ENCODE results near the gene RAPGEF3.
A peak's percentile ranks its signal among the peaks of the same experiment; 100 is the strongest.

Gene RAPGEF3

DNA sequence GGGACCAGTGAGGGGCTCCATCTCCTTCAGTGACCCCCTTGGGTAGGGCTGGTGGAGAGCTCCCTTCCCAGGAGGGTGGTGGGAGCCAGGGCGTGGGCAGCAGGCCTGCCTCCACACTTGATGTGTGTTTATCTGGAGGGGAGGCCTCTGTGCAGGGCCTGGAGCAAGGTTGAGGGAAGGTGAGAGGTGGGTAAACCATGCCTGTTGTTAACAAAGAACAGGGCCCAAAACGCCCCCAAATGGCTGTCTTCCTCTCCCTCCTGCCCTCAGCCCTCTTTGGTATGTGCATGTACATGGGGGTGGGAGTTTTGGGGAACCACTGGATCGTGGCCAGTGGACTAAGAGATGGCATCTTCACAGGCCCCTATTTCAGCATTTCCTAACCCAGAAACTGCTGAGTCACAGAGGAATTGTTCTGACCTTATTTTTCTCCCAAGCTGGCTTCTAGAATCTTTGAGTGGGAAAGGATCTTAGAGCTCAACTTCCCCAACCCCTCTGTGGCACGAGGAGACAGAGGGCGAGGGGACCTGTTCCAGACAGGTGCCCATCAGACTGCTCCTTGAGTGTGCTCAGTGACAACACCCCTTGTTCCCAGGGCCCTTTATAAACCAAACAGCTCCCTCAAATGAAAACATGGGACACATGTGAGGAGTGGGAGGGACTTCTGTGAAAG is 17.9 kb upstream of the RAPGEF3 start:
- no peak for DNase-seq (ENCODE audit: low read depth)

GRCh38 chr12:47775100-47775911 is 16.6 kb upstream of the RAPGEF3 start:
- no peak for DNase-seq (ENCODE audit: low read depth)

DNA sequence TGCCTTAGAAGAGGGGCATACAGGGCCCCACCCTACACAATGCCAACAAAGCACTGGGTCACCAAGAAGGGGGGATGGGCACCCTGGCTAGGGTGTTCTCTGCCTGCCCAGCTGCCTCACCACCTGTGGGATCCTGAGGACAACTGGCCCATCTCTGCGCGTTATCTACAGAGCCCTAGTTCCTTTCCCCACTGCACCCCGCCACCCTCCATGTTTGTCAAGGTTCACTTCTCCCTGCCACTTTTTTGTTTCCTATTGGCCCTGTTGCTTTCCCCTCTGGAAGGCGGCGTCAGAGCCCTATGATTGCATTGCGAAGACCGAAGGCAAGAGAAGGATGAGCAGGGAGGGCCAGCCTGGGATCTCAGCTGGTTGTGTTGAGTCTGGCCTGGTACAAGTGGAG is 16.0 kb upstream of the RAPGEF3 start:
- no peak for DNase-seq (ENCODE audit: low read depth)

GRCh38 chr12:47773858-47774580 is 15.3 kb upstream of the RAPGEF3 start:
- no peak for DNase-seq (ENCODE audit: low read depth)

DNA sequence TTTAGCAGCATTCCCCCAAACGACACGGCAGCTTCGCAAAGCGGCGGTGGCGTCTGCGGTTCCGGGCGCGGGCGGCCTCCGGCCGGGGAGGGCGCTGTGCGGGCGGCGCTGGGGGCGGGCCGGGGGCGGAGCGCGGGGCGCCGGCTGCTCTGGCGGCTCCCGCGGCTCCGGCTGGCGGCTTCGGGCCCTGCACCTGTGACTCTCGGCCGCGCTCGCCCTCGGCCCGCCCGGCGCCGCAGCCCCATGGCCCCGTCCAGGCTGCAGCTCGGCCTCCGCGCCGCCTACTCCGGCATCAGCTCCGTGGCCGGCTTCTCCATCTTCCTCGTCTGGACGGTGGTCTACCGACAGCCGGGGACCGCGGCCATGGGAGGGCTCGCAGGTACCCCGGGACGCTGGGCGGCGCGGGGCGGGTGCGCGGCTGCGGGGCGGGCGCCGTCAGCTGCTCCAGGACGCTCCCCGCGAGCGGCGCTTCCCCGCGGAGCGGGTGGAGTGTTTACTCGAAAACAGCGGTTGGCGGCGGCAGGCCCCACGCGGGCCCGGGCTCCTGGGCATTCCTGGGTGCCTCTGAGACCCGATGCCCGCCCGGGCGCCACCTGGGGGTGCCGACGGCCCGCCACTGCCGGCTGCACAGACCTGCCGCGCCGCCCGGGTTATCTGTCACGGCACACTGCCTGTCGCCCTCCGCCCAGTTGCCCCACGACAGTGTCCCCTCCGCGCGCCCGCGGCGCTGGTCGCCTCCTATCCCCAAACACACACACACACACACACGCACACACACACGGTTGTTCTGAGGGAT is 14.6 kb upstream of the RAPGEF3 start, which contains the start of gene SLC48A1:
SLC48A1 (plus strand) TSS at position 177 of the 796 bp plus-strand sequence; CDS start at position 244, 67 bp downstream.
- peak; percentile 69 for DNase-seq (ENCODE audit: low read depth)

DNA sequence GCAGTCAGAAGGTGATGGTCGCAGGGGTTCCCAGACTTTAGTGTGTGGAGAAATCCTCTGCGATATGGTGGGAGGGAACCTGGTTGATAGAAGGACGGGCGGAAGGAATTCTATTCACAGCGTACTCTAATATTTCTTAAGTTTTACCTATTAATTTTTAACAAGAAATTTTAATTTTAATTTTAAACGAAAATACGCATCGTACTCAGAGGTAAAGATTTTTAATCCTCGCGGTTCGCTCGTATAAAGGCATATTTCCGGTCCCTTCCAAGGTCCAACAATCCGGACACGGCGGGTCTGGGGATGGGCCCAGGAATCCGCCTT is 14.0 kb upstream of the RAPGEF3 start:
- no peak for DNase-seq (ENCODE audit: low read depth)

DNA sequence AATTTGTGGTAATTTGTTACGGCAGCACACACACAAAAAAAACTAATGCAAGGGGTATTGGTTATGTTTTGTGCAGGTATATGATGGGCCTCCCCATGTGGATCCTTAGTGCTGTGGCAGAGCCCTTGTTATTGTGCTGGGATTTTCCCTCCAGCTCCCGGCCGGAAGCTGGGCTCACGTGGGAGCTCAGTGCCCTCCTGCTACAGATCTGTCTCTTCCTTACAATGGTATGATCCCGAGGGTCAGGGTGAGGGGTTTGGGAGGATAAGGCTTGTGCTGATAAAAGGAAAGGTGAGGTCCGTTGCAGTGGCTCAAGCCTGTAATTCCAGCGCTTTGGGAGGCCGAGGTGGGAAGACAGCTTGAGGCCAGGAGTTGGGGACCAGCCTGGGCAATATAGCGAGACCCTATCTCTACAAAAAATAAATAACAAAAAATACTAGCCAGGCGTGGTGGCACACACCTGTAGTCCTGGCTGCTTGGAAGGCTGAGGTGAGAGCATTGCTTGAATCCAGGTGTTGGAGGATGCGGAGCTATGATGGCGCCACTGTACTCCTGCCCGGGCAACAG is 13.5 kb upstream of the RAPGEF3 start:
- DNase-seq (ENCODE audit: low read depth): no peak

DNA sequence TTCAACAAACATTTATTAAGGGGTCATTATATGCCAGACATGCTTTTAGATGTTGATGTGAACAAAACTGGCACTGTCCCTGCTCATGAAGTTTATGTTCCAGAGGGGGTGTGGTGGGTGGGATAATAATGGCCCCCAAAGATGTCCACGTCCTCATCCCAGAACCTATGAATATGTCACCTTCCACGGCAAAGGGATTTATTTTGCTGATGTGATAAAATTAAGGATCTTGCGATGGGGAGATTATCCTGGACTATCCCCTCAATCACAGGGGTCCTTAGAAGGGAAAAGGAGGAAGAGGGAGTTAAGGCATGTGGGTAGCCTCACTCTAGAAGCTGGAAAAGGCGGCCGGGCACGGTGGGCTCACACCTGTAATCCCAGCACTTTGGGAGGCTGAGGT is 12.6 kb upstream of the RAPGEF3 start:
- DNase-seq (ENCODE audit: low read depth): no peak

DNA sequence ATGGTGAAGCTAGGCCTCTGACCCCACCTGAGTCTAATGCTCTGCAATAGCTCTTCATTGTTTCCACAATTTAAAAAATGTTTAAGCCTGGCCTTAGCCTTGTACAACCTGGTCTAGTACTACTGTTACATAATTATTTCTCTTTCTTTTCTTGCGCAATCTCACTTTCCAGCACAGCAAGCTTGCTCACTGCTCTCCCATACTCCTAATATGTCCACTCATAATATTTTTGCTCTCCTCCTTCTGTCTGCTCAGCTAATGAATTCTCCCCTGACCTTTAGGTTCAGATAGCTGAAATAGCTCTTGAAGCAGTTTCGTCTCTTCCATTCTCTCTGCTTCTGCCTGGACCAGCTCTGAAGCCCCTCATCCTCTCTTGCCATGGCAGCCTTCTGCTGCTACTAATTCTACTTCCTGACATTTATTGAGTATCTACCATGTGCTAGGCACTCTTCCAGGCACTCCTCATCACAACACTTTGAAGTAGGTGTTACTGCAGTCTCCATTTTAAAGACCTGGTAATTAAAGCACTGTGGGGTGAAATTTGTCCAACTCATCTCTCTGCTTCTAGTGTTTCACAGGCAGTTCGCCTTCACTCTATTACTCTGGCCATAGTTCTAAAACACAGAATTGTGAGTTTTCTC is 11.5 kb upstream of the RAPGEF3 start:
- DNase-seq (ENCODE audit: low read depth): no peak

GRCh38 chr12:47769234-47770085 is 10.8 kb upstream of the RAPGEF3 start:
- DNase-seq (ENCODE audit: low read depth): no peak

GRCh38 chr12:47768323-47768811 is 9.7 kb upstream of the RAPGEF3 start:
- no peak for DNase-seq (ENCODE audit: low read depth)

- DNase-seq (ENCODE audit: low read depth): peak; percentile 51
Measured at GRCh38 chr12:47767216-47767724, 8.6 kb upstream of the RAPGEF3 start.

- no peak for DNase-seq (ENCODE audit: low read depth)
Measured at GRCh38 chr12:47766502-47767215, 8.0 kb upstream of the RAPGEF3 start.

DNA sequence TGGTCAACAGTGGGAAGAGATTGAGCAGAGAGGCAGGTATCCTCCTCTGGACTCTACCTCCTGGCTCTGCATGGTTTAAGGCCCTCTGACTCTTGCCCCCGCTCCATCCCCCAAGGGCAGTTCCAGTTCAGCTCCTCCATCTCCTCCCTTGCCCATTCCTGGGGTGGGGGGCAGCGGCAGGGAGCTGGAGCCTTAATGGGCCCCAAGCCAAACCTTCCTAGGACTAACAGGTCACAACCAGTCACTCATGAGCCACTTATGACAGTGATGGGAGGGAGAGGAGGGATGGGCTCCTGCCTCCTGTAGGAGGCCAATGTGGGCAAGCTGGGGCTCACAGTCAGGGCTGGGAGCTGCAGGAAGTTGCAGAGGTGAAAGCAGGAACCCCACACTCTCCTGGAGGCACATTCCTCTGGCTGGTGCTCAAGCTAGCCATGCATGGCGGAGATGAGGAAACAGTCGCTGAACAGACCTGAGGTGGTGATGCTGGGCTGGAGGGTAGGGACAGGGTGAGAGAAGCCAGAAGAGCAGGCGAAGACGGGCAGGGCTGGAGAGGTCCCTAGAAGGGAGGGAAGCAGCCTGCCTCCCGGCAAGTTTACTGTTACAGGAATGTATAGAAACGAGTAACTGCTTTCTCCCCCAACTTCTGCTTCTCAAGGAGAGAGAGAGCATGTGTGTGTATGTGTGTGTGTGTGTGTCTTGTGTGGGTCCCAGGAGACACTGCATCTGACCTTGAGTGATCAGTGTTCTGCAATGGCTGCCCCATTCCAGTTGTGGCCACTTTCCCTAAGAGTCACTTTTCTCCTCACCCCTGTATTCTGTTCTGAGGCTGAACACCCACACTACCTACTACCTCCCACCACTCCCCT is 5.0 kb upstream of the RAPGEF3 start:
- no peak for DNase-seq (ENCODE audit: low read depth)

DNA sequence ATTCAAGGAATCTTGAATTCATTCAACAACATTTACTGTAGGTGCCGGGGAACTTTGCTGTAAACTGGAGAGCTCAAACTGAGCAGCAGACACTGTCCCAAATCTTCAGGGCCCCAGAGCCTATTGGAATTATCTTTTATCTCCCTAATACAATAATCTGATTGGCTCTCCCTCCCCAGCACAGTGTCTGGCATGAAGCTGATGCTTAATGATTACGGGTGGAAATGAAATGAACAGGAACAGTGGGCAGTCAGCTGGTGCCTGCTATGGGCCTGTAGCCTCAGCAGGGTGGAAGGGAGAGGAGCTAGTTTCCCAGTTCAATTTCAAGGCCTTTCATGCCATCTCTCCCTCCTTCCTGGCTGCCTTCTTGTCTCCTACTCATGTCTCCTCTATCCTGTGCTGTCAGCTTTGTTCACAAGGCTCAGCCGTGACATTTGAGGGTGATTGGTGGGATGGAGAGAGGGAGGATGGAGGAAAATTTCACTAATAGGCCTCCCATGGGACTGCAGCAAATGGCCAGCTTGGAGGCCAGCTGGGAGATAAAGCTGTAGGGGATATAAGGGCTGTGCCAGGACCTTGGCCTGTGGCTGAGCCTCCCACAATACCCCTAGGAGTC is 4.3 kb upstream of the RAPGEF3 start:
- DNase-seq (ENCODE audit: low read depth): no peak

GRCh38 chr12:47758584-47758833 is 171 bp downstream of the RAPGEF3 start:
- no peak for DNase-seq (ENCODE audit: low read depth)

DNA sequence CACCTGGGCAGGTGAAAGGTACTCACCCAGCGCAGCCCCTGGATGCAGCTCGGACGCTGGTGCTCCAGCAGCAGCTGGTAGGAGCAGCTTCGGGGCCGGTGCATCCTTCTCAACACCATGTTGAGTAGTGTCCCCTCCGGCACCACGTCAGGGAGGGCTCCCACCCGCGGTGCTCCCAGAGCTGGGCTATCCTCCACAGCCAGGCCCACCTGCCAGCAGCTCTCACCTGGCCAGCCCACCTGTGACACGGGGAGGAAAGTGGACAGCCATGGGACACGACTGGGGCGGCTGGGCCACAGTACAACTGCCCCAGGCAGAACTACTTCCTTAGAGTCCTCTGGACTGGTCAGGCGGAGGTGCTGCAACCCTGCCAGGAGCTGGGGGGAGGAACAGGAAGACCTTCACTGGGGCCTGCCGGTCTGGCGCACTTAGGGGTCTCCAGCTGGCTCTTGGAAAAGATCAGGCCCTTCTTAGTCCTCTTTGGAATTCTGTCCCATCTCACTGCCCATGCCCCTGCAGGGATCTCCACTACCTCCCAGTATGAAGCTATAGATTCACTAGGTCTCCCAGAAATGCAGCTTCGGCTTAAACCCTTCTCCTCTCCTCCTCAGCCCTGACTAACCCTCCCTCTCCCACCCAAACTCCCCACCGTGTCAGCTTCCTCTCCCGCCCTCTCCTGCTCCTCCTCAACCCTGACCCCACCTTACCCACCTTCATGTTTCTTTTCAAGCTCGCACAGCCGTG is 668 bp downstream of the RAPGEF3 start:
- no peak for DNase-seq (ENCODE audit: low read depth)

Measured in activated T-helper 1 cell treated with Interleukin-2 at 50 U/mL for 16 hours (primary cell).